GM12801 (cell line): ENCODE measurements around the gene FES.

Experiments
- TF ChIP-seq, protein P1 (sequence below): IDR thresholded peaks from one replicate; pipeline ENCODE4 v1.5.1; 2011; ENCODE audit warnings: control low read depth; ENCODE audit not compliant: insufficient read length; ENCODE audit errors: extremely low read depth

Gene FES

GRCh38 chr15:90941038-90941437 lies 56.7 kb downstream of the FES start:
- TF ChIP-seq, protein P1, sequence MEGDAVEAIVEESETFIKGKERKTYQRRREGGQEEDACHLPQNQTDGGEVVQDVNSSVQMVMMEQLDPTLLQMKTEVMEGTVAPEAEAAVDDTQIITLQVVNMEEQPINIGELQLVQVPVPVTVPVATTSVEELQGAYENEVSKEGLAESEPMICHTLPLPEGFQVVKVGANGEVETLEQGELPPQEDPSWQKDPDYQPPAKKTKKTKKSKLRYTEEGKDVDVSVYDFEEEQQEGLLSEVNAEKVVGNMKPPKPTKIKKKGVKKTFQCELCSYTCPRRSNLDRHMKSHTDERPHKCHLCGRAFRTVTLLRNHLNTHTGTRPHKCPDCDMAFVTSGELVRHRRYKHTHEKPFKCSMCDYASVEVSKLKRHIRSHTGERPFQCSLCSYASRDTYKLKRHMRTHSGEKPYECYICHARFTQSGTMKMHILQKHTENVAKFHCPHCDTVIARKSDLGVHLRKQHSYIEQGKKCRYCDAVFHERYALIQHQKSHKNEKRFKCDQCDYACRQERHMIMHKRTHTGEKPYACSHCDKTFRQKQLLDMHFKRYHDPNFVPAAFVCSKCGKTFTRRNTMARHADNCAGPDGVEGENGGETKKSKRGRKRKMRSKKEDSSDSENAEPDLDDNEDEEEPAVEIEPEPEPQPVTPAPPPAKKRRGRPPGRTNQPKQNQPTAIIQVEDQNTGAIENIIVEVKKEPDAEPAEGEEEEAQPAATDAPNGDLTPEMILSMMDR = no peak

DNA sequence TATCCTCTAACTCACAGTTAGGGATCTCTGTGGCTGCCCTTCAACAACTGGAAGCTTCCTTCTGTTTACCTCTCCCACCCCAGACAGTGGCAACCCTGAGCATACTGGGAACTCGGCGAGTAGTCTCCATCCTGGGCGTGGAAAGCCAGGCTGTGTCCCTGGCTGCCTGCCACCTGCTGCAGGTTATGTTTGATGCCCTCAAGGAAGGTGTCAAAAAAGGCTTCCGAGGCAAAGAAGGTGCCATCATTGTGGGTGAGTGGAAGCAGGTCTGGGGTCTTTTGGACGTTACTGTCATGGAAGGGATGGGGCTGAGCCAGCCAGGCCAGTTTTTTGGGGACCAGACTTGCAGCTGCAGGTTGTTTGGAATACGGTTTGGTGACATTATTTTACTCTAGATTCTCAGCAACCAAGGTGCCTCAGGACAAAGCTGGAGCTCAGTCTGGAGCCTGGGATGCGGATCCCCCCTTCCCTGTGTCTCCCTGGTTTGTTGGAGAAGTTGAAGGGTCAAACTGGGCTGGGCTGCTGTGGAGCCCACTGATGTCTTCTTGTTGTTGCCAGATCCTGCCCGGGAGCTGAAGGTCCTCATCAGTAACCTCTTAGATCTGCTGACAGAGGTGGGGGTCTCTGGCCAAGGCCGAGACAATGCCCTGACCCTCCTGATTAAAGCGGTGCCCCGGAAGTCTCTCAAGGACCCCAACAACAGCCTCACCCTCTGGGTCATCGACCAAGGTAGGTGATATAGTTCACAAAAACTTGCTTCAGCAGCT lies 58.2 kb downstream of the FES start:
- TF ChIP-seq, protein P1 = no peak

- TF ChIP-seq, protein P1 = no peak
Observed at GRCh38 chr15:90945091-90945490, 60.8 kb downstream of the FES start.
